Stomach (tissue), 9 donors: ENCODE measurements around the gene ABTB2. TPM values are rescaled to one million over a fixed set of nuclear protein-coding genes. Genes with fewer than 3 reads are reported as not detected.

Experiments used
- DNase-seq, 2 donors: peaks; one replicate each; pipeline versions ENCODE4 v3.0.0 to v3.0.0-alpha.2; 2013 to 2019
- H3K27ac ChIP-seq, 5 donors: fragments of 200-600 bp in 4 of 5; sonication (generic) in 4 of 5; one replicate each; pipeline ENCODE4 v1.5.1; 2013 to 2019; ENCODE audit warnings: mild to moderate bottlenecking in 1 of 5, moderate library complexity in 1 of 5
- H3K27me3 ChIP-seq, 3 donors: fragments of 200-600 bp; sonication (generic); one replicate each; pipeline ENCODE4 v1.5.1; 2017 to 2019; ENCODE audit warnings: mixed run types in 1 of 3
- H3K36me3 ChIP-seq, 4 donors: fragments of 200-600 bp; sonication (generic); 1 replicate in 3 of 4; 2 replicates in 1 of 4; pipeline ENCODE4 v1.5.1; 2016 to 2019
- H3K4me1 ChIP-seq, 4 donors: fragments of 200-600 bp; sonication (generic); one replicate each; pipeline ENCODE4 v1.5.1; 2016 to 2019
- H3K4me3 ChIP-seq, 4 donors: fragments of 200-600 bp; sonication (generic) in 3 of 4; one replicate each; pipeline ENCODE4 v1.5.1; 2016 to 2019; ENCODE audit warnings: mild to moderate bottlenecking in 1 of 4
- H3K9me3 ChIP-seq, 4 donors: fragments of 200-600 bp; sonication (generic); one replicate each; pipeline ENCODE4 v1.5.1; 2016 to 2019
- EP300 ChIP-seq: sonication (generic); formaldehyde crosslinking; IDR thresholded peaks from one replicate; pipeline ENCODE4 v1.6.1; 2017; ENCODE audit warnings: antibody characterized with exemption
- POLR2A ChIP-seq, 4 donors: fragments of 450-650 bp; IDR thresholded peaks; one replicate each; pipeline ENCODE4 v1.6.1; 2016; ENCODE audit warnings: antibody characterized with exemption in 4 of 4, control low read depth in 2 of 4, mild to moderate bottlenecking in 1 of 4, moderate library complexity in 1 of 4
- POLR2AphosphoS5 ChIP-seq, 3 donors: sonication (generic); formaldehyde crosslinking; IDR thresholded peaks; one replicate each; pipeline ENCODE4 v1.6.1; 2016; ENCODE audit warnings: antibody characterized with exemption in 3 of 3
- WGBS, 5 donors: extraction: QIAGEN DNeasy Blood & Tissue Kit in 3 of 5; methylation state at CpG; one replicate each; pipeline versions ENCODE4 v1.1.5 to v1.1.7; 2013 to 2018; 5-methylcytosine and 5-hydroxymethylcytosine counted together
- intact Hi-C: fragments of 100-400 bp; cut with DNase I; formaldehyde crosslinking; loops from one replicate; pipeline ENCODE4 v1.15.1; 2023; ENCODE audit warnings: low total_unique reads
- polyA plus RNA-seq, 3 donors: library from polyadenylated mRNA; stranded (reverse); fragments of 200-250 nt; gene quantifications; one replicate each; pipeline ENCODE4 v1.2.3, GENCODE V29; 2013
- total RNA-seq, 5 donors: library from RNA; depleted of rRNA; stranded (reverse); fragments of >200 nt; gene quantifications; one replicate each; pipeline versions ENCODE4 v1.1.0 to v1.2.3, GENCODE V29; 2014 to 2016
- TF ChIP-seq, protein P1 (sequence below), 7 experiments: fragments of 450-650 bp in 4 of 7; fragments of 200-600 bp in 3 of 7; sonication (generic) in 3 of 7; IDR thresholded peaks; one replicate each; pipeline ENCODE4 v1.5.1; 2016 to 2019; ENCODE audit warnings: antibody characterized with exemption in 7 of 7, control low read depth in 2 of 7, mild to moderate bottlenecking in 1 of 7
- donor health status: healthy with polysubstance abuse.
- donor health status: Bipolar disorder and iron deficiency.
- donor health status: healthy.

Gene ABTB2
- total and polyA plus RNA-seq, 8 donors, result 0.58 to 12.7 (median 2.2) TPM

GRCh38 chr11:34316347-34317035, 41.3 kb downstream of the ABTB2 start:
- Histone ChIP-seq H3K27me3 (no peaks in the 10 kb centered on the region), H3K4me3 (no peak overlapping the region), H3K9me3 (no peaks in the 10 kb centered on the region), H3K4me1 (peaks cover 0 to 21% (median 6%) of the 10 kb centered on the region in 4 donors), H3K27ac (no peak overlapping the region), H3K36me3 (no peaks in the 10 kb centered on the region)
- DNase-seq, result no peak
- intact Hi-C loops, result no loop called here
- WGBS, 5 donors, result 54 to 73% (median 62%) methylated on average over 8 of the region's 8 CpGs
- TF ChIP-seq POLR2A (IDR thresholded peaks at IDR 0.05) (no peak), EP300 (no peak), POLR2AphosphoS5 (IDR thresholded peaks at IDR 0.05) (no peak)
- TF ChIP-seq, protein P1, sequence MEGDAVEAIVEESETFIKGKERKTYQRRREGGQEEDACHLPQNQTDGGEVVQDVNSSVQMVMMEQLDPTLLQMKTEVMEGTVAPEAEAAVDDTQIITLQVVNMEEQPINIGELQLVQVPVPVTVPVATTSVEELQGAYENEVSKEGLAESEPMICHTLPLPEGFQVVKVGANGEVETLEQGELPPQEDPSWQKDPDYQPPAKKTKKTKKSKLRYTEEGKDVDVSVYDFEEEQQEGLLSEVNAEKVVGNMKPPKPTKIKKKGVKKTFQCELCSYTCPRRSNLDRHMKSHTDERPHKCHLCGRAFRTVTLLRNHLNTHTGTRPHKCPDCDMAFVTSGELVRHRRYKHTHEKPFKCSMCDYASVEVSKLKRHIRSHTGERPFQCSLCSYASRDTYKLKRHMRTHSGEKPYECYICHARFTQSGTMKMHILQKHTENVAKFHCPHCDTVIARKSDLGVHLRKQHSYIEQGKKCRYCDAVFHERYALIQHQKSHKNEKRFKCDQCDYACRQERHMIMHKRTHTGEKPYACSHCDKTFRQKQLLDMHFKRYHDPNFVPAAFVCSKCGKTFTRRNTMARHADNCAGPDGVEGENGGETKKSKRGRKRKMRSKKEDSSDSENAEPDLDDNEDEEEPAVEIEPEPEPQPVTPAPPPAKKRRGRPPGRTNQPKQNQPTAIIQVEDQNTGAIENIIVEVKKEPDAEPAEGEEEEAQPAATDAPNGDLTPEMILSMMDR (IDR thresholded peaks at IDR 0.05), result no peak

DNA sequence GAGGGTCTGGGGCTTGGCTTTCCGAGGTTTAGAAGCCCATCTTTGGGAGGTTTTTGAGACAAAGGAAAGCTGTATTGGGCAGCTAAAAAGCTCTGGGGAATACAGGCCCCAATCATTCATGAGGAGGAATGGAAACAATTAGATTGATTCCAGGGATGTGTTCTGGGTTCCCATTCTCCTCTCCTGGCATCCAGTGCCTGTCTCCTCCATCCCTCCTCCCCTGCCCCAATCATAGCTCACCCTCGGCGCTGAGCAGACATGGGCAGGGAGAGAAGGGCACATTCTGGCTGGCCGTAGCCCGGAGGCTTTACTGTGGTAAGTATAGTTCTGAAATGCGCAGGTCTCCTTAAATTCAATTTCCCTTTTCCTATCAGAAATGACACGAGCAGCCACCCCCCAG, 42.4 kb downstream of the ABTB2 start:
- Histone ChIP-seq H3K27ac (no peak overlapping the region), H3K4me3 (no peak overlapping the region), H3K4me1 (peaks cover 0 to 21% (median 9%) of the 10 kb centered on the region in 4 donors), H3K36me3 (no peaks in the 10 kb centered on the region), H3K9me3 (no peaks in the 10 kb centered on the region), H3K27me3 (no peaks in the 10 kb centered on the region)
- intact Hi-C loops, result no loop called here
- DNase-seq, result no peak
- 80 to 92% (median 85%) methylated on average over 7 of the region's 7 CpGs for WGBS, 5 donors
- TF ChIP-seq POLR2A (IDR thresholded peaks at IDR 0.05) (no peak), POLR2AphosphoS5 (IDR thresholded peaks at IDR 0.05) (no peak), EP300 (no peak)
- TF ChIP-seq, protein P1 (IDR thresholded peaks at IDR 0.05), result no peak

DNA sequence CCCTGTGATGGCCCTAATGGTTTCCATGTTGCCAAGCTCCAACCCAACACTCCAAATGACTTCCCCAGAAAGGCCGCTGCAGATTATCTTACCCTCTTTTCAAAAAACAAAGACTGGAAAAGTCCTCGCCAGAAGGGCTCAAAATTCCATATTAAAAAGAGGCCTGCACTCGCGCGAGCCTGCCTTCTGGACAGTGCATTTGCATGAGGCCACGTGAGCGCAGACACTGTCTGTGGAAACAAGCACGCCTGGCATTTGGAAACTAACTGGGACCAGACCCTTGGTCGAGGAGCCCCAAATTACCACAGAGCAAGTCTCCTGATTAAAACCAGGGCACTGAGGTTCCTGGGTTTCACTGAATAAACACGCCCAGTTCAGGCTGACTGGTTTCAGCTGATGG, 42.9 kb downstream of the ABTB2 start:
- no peaks in the 10 kb centered on the region for H3K27me3 ChIP-seq
- no peaks in the 10 kb centered on the region for H3K9me3 ChIP-seq
- H3K36me3 ChIP-seq, result no peaks in the 10 kb centered on the region
- 87 to 93% (median 91%) methylated on average over 10 of the region's 10 CpGs for WGBS, 5 donors
- no peak overlapping the region for H3K4me3 ChIP-seq
- DNase-seq, result no peak
- no peak for TF ChIP-seq POLR2AphosphoS5 (IDR thresholded peaks at IDR 0.05)
- TF ChIP-seq, protein P1 (IDR thresholded peaks at IDR 0.05), result no peak
- no peak for TF ChIP-seq EP300
- no peak for TF ChIP-seq POLR2A (IDR thresholded peaks at IDR 0.05)
- H3K4me1 ChIP-seq, result peaks cover 0 to 21% (median 9%) of the 10 kb centered on the region in 4 donors
- intact Hi-C loops, result no loop called here
- no peak overlapping the region for H3K27ac ChIP-seq

- DNase-seq, result no peak
- H3K27ac ChIP-seq, result no peak overlapping the region
- TF ChIP-seq POLR2A (IDR thresholded peaks at IDR 0.05), result no peak
- no peak for TF ChIP-seq POLR2AphosphoS5 (IDR thresholded peaks at IDR 0.05)
- TF ChIP-seq, protein P1 (IDR thresholded peaks at IDR 0.05), result no peak
- no peak for TF ChIP-seq EP300
- WGBS, 5 donors, result 81 to 95% (median 90%) methylated on average over 6 of the region's 6 CpGs
- H3K36me3 ChIP-seq, result no peaks in the 10 kb centered on the region
- H3K4me1 ChIP-seq, result peaks cover 0 to 16% (median 7%) of the 10 kb centered on the region in 4 donors
- H3K4me3 ChIP-seq, result no peak overlapping the region
- no peaks in the 10 kb centered on the region for H3K9me3 ChIP-seq
- intact Hi-C loops, result no loop called here
- no peaks in the 10 kb centered on the region for H3K27me3 ChIP-seq
Measured at GRCh38 chr11:34314176-34314575, 43.6 kb downstream of the ABTB2 start.
